Mesothelial cell of epicardium (in vitro differentiated cells): ENCODE results near the gene ANKRD22. TPM values are rescaled to one million over a fixed set of nuclear protein-coding genes. Genes with fewer than 3 reads are reported as not detected.
"Not testable (repeated sequence)": the region's sequence is repeated elsewhere in the genome, so short reads cannot be mapped to it uniquely, and the experiment has no call there.

Source experiments
- DNase-seq, 2 experiments: peaks; one replicate each; pipeline ENCODE4 v3.0.0; 2021; ENCODE audit warnings: low spot score in 2 of 2; ENCODE audit not compliant: unreplicated experiment in 2 of 2
- H3K27ac Mint-ChIP-seq: 2 replicates; pipeline ENCODE4 v1.8.0; 2021; ENCODE audit warnings: mixed read lengths
- H3K27me3 Mint-ChIP-seq: 2 replicates; pipeline ENCODE4 v1.8.0; 2021; ENCODE audit warnings: low read depth, mixed read lengths
- H3K36me3 Mint-ChIP-seq: 2 replicates; pipeline ENCODE4 v1.8.0; 2021; ENCODE audit warnings: mixed read lengths
- H3K4me1 Mint-ChIP-seq: 2 replicates; pipeline ENCODE4 v1.8.0; 2021; ENCODE audit warnings: mixed read lengths
- H3K4me3 Mint-ChIP-seq: 2 replicates; pipeline ENCODE4 v1.8.0; 2021; ENCODE audit warnings: mild to moderate bottlenecking, moderate library complexity, mixed read lengths
- H3K9me3 Mint-ChIP-seq: 2 replicates; pipeline ENCODE4 v1.8.0; 2021; ENCODE audit warnings: mixed read lengths
- total RNA-seq: library from RNA; stranded (reverse); gene quantifications from 3 replicates; pipeline ENCODE4 v1.2.1, GENCODE V29; 2021
- TF ChIP-seq, protein P1 (sequence below): fragments of 200-600 bp; sonication (generic); IDR thresholded peaks from one replicate; pipeline ENCODE4 v1.5.0; 2021; ENCODE audit warnings: antibody characterized with exemption; ENCODE audit not compliant: unreplicated experiment

Gene ANKRD22
- total RNA-seq, 1 donor from 2014 or later, result 0.63 TPM

DNA sequence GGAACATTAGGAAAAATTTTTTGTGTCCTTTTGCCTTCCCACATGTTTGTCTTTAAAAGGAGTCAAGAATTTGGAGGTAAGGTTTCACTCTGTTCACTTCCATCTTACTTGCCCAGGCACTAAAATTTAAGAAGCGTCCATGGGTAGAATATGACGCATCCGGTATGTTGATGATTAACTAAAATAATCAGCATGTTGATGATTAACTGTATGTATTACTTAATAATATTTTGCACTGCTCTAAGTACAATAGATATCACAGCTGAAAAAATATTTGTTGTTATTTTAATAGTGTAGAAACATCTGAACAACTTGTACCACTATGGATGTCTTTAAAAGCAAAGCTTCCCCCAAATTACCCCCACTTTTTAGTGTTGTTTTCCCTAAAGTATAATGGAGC lies 11.5 kb downstream of the ANKRD22 start:
- no peak overlapping the region for H3K4me3 Mint-ChIP-seq
- H3K9me3 Mint-ChIP-seq, result no peaks in the 10 kb centered on the region
- H3K4me1 Mint-ChIP-seq, result no peaks in the 10 kb centered on the region
- TF ChIP-seq, protein P1, sequence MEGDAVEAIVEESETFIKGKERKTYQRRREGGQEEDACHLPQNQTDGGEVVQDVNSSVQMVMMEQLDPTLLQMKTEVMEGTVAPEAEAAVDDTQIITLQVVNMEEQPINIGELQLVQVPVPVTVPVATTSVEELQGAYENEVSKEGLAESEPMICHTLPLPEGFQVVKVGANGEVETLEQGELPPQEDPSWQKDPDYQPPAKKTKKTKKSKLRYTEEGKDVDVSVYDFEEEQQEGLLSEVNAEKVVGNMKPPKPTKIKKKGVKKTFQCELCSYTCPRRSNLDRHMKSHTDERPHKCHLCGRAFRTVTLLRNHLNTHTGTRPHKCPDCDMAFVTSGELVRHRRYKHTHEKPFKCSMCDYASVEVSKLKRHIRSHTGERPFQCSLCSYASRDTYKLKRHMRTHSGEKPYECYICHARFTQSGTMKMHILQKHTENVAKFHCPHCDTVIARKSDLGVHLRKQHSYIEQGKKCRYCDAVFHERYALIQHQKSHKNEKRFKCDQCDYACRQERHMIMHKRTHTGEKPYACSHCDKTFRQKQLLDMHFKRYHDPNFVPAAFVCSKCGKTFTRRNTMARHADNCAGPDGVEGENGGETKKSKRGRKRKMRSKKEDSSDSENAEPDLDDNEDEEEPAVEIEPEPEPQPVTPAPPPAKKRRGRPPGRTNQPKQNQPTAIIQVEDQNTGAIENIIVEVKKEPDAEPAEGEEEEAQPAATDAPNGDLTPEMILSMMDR, result no peak
- H3K27me3 Mint-ChIP-seq, result peaks cover 13% of the 10 kb centered on the region
- H3K27ac Mint-ChIP-seq, result no peak overlapping the region
- no peaks in the 10 kb centered on the region for H3K36me3 Mint-ChIP-seq
- DNase-seq, result no peak

DNA sequence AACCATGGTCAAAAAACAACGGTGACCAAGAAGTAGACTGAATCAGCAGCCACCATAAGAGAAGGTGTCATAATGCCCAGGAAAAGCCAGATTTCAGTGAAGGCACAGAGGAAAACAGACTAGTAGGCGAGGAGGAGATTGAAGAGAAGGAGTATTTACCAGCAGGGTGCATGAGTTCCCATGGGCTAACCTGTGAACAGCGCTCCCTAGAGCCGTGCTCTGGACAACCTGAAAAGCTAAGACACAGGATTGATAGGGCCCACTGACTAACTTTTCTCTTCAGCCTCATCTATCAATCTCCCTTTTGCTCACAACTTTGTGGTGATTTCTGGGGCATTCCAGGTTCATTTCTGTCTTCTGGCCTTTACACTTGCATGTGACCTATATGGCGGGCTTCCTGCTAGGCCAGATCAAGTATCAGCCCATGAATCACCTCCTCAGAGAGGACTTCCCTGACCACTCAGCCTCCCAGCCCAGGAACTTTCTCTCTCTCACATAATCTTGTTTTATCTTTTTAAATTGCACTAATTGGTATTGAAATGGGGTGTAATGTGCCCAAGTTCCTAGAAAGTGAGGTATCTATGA lies 12.8 kb downstream of the ANKRD22 start:
- H3K4me3 Mint-ChIP-seq, result no peak overlapping the region
- peaks cover 13% of the 10 kb centered on the region for H3K27me3 Mint-ChIP-seq
- TF ChIP-seq, protein P1, result no peak
- H3K4me1 Mint-ChIP-seq, result no peaks in the 10 kb centered on the region
- H3K36me3 Mint-ChIP-seq, result no peaks in the 10 kb centered on the region
- H3K27ac Mint-ChIP-seq, result no peak overlapping the region
- H3K9me3 Mint-ChIP-seq, result no peaks in the 10 kb centered on the region
- DNase-seq, result no peak

DNA sequence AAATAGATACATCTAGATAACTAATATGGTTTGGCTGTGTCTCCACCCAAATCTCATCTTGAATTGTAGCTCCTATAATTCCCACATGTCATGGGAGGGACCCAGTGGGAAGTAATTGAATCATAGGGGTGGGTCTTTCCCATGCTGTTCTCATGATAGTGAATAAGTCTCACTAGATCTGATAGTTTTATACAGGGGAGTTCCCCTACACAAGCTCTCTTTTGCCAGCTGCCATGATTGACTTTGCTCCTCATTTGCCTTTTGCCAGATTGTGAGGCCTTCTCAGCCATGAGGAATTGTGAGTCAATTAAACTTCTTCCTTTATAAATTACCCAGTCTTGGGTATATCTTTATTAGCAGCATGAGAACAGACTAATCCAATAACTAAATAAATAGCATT lies 14.0 kb downstream of the ANKRD22 start:
- H3K4me3 Mint-ChIP-seq, H3K27ac Mint-ChIP-seq: not testable (repeated sequence)

DNA sequence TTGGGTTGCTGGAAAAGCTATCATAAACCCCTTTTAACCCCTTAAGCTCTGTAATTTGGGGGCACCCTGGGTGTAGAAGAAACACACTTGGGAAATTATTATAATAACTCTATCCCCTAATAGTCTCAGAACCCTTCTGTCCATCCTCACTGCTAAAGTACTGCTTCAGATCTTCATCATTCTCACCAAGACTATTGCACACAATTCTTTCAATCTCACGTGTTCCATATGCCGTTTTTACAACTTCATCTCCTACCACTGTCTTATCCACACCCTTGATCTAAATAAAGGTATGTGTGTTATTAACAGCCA lies 15.8 kb downstream of the ANKRD22 start:
- Mint-ChIP-seq H3K36me3 (no peaks in the 10 kb centered on the region), H3K27me3 (peaks cover 17% of the 10 kb centered on the region), H3K27ac (no peak overlapping the region), H3K4me1 (no peaks in the 10 kb centered on the region), H3K4me3 (no peak overlapping the region), H3K9me3 (no peaks in the 10 kb centered on the region)
- TF ChIP-seq, protein P1, result no peak
- no peak for DNase-seq

More for the DNA sequence above, 14.0 kb downstream of the ANKRD22 start:
- H3K36me3 Mint-ChIP-seq, DNase-seq, H3K4me1 Mint-ChIP-seq, H3K9me3 Mint-ChIP-seq: not testable (repeated sequence)
- H3K27me3 Mint-ChIP-seq, result peaks cover 15% of the 10 kb centered on the region

DNA sequence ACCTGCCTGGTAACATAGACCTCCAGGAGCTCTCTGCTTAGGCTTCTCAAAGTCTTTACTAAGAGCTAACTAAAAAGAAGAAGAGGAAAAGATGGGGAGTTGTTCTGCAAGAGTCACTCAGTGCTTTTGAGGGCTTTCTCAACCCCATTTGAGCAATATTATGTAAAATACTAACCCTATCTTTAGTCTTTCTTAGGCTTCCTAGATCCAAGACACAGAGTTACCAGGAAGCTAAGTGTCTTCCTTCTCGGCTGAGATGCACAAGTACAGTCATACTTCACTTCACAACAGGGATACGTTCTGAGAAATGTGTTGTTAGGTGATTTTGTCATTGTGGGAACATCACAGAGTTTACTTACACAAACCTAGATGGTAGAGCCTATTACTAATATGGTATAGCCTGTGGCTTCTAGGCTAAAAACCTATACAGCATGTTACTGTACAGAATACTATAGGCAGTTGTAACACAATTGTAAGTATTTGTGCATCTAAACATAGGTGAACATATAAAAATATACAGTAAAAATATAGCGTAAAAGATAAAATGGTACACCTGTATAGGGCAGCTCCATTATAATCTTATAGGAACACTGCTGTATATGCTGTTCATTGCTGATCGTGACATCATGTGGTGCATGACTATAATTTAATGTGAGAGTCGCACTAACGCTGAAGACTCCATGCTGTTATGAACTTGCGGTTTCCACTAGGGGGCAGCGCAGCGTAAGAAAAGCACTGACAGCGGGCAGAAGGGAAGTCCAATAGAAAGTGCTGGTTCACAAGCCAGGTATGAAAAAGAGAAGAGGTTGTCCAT lies 16.3 kb downstream of the ANKRD22 start:
- Mint-ChIP-seq H3K4me1 (no peaks in the 10 kb centered on the region), H3K4me3 (no peak overlapping the region), H3K27ac (no peak overlapping the region), H3K9me3 (no peaks in the 10 kb centered on the region), H3K27me3 (peaks cover 21% of the 10 kb centered on the region), H3K36me3 (no peaks in the 10 kb centered on the region)
- TF ChIP-seq, protein P1, result peak; percentile 80
- peak; percentile 41 to 85 for DNase-seq

DNA sequence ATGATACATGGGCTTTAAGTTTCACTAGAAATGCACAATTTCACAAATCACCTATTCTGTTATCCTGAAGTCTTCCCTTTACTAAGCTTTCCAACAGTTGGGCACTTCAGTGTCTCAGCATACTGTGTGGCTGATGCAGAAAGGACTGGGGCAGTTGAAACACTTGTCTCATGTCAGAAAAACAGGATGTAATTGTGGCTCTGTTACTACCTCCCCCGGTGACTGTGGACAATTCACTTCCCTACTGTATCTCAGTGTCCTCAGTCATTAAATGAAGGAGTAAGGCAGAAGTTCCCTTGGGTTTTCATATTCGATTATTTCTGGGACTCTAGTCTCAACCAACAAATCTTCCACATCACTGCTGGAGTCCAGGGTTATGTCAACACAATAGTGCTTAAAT lies 17.9 kb downstream of the ANKRD22 start:
- H3K27me3 Mint-ChIP-seq, result peaks cover 24% of the 10 kb centered on the region
- no peak for DNase-seq

More for the DNA sequence above, 17.9 kb downstream of the ANKRD22 start:
- no peak overlapping the region for H3K4me3 Mint-ChIP-seq
- no peaks in the 10 kb centered on the region for H3K36me3 Mint-ChIP-seq
- no peak overlapping the region for H3K27ac Mint-ChIP-seq
- H3K4me1 Mint-ChIP-seq, result no peaks in the 10 kb centered on the region
- TF ChIP-seq, protein P1, result no peak
- no peaks in the 10 kb centered on the region for H3K9me3 Mint-ChIP-seq
